GM12892 (cell line): ENCODE data around the gene DCTN4.

ENCODE experiments used
- POLR2A ChIP-seq: IDR thresholded peaks from 2 replicates; pipeline ENCODE4 v1.6.1; 2011; ENCODE audit warnings: low read depth, low read length, control low read depth
- POLR2AphosphoS5 ChIP-seq: IDR thresholded peaks from 2 replicates; pipeline ENCODE4 v1.6.1; 2011; ENCODE audit warnings: low read depth, low read length, control low read depth
- TAF1 ChIP-seq: IDR thresholded peaks from 2 replicates; pipeline ENCODE4 v1.6.1; 2011; ENCODE audit warnings: low read depth, mild to moderate bottlenecking, control low read depth, low read length, borderline replicate concordance

GRCh38 chr5:150765011-150765798 lies 6.4 kb upstream of the DCTN4 start:
- TF ChIP-seq POLR2AphosphoS5 = no peak
- TF ChIP-seq POLR2A = no peak
- no peak for TF ChIP-seq TAF1
